WERI-Rb-1 (cell line): ENCODE data around the gene HOXA6.

Experiments used
- DNase-seq: peaks from one replicate; pipeline ENCODE4 v3.0.0-alpha.2; 2020
- H3K27ac ChIP-seq: fragments of 250-450 bp; sonication (Bioruptor Pico); 2 replicates; pipeline ENCODE4 v1.5.1; 2020; ENCODE audit warnings: mild to moderate bottlenecking, moderate library complexity
- H3K27me3 ChIP-seq: fragments of 250-450 bp; sonication (Bioruptor Pico); 2 replicates; pipeline ENCODE4 v1.5.1; 2021; ENCODE audit warnings: mild to moderate bottlenecking, low read depth, moderate library complexity; ENCODE audit not compliant: insufficient read depth, severe bottlenecking
- H3K36me3 ChIP-seq: fragments of 250-450 bp; sonication (Bioruptor Pico); 2 replicates; pipeline ENCODE4 v1.5.1; 2020; ENCODE audit warnings: mild to moderate bottlenecking, moderate library complexity
- H3K4me3 ChIP-seq: 2 replicates; pipeline ENCODE4 v1.5.1; 2011; ENCODE audit warnings: low read depth, mild to moderate bottlenecking, control low read depth, low read length
- H3K9me3 ChIP-seq: fragments of 250-450 bp; sonication (Bioruptor Pico); 2 replicates; pipeline ENCODE4 v1.5.1; 2021; ENCODE audit warnings: mild to moderate bottlenecking, moderate library complexity; ENCODE audit not compliant: severe bottlenecking
- TF ChIP-seq, protein P1 (sequence below): IDR thresholded peaks from 2 replicates; pipeline ENCODE4 v1.5.1; 2011; ENCODE audit warnings: low read depth, mild to moderate bottlenecking, control low read depth, inconsistent platforms, low read length

HOXA6 gene

GRCh38 chr7:27181795-27182275, 34.3 kb upstream of the HOXA6 start:
- DNase-seq = peak; percentile 1
- TF ChIP-seq, protein P1, sequence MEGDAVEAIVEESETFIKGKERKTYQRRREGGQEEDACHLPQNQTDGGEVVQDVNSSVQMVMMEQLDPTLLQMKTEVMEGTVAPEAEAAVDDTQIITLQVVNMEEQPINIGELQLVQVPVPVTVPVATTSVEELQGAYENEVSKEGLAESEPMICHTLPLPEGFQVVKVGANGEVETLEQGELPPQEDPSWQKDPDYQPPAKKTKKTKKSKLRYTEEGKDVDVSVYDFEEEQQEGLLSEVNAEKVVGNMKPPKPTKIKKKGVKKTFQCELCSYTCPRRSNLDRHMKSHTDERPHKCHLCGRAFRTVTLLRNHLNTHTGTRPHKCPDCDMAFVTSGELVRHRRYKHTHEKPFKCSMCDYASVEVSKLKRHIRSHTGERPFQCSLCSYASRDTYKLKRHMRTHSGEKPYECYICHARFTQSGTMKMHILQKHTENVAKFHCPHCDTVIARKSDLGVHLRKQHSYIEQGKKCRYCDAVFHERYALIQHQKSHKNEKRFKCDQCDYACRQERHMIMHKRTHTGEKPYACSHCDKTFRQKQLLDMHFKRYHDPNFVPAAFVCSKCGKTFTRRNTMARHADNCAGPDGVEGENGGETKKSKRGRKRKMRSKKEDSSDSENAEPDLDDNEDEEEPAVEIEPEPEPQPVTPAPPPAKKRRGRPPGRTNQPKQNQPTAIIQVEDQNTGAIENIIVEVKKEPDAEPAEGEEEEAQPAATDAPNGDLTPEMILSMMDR = no peak
- Histone ChIP-seq H3K9me3 (no peaks in the 10 kb centered on the region), H3K27ac (no peak overlapping the region), H3K36me3 (no peaks in the 10 kb centered on the region), H3K4me3 (no peak overlapping the region), H3K27me3 (peaks cover 76% of the 10 kb centered on the region)

DNA sequence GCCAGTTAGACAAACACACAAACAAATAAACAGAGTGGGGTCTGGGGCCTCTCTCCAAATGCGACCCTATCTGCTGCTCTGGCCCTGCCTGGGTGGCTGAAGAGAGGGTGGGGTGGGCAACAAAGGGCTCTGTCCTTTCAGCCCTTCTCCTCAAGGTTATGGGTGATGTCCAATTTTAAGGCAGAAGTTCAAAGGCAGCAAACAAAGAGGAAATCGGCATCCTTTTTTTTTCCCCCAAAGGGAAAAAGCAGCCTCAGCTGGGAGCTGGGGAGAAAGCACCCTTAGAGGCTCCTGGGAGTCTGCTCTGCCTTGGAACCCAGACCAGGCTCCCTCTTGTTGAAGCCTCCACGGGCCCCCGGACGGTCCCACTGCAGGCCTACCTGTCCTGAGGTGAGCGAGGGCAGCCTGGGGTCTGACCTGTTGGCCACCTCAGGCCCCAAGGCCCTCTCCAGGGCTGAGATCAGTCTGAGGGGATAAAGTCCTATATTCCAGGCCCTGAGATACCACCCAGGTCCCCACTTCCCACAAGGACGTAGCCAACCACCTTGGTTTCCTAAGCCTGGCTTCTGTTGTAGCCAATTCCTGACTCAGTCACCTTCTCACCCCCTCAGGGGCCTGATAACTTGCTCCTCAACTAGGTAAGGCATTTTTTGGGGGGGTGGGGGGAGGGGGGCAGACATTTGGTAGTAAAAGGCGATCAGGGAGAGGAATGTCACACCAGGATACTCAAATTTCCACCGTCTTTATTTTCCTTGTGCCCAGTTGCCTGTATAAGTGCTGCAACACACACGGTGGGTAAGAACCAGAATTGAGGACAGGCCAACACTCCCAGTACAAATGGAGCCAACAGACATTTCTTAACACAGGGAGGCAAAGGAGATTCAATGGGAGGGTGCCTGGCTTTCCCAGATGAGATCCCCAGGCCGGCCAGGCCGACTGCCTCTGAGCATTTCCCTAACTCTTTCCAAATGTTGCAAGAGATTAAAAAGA, 33.2 kb upstream of the HOXA6 start:
- Histone ChIP-seq H3K27me3 (peaks cover 70% of the 10 kb centered on the region), H3K4me3 (no peak overlapping the region)
- TF ChIP-seq, protein P1 = no peak

DNA sequence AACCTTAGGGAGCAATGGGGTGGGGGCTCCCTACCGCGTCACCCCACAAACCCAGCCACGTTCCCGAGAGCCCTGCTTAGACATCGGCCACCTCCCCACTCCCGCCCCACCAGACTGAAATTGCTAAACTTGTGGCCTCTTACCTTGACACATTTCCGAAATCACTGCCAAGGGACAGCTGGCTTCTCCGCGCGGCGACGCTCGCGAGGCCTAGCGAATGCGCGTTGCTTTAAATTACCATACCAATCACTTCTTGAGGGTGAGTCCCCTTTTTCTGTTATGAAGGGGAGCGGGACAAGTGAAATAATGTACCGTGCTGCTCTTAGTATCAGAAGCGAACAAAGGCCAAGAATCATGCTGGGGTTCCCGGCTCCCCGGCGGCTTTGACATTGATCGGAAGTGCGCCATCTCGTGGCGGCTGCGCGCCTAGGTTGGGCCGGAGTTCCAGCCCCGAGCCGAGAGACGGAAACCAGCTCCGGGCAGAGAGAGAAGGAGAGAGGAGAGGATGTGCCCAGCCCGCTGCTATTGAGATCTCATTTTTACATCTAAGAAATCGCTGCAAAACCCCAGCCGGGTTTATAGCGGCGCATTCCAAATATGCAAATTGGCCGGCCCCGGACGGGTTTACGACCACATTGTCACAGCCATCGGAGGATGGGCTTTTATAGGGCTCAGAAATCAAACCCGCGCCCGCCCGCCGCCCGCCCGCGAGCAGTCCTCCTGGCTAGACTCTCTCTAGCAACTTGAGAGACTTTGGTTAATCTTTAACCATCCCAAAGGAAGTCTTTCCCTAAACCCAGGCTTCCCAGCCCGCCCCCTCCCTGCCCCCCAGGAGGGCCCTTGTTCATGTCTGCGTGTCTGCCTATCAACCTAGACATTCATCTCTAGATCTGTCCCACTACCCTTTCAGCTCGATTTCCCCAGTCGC, 32.2 kb upstream of the HOXA6 start:
- H3K4me3 ChIP-seq = no peak overlapping the region
- DNase-seq = peak; percentile 62
- TF ChIP-seq, protein P1 = peak; percentile 73
- H3K27me3 ChIP-seq = peaks cover 70% of the 10 kb centered on the region
- H3K27ac ChIP-seq = no peak overlapping the region
- no peaks in the 10 kb centered on the region for H3K36me3 ChIP-seq
- H3K9me3 ChIP-seq = peaks cover 3% of the 10 kb centered on the region

More for the DNA sequence above, 33.2 kb upstream of the HOXA6 start:
- Histone ChIP-seq H3K9me3 (no peaks in the 10 kb centered on the region), H3K36me3 (no peaks in the 10 kb centered on the region), H3K27ac (no peak overlapping the region)
- peak; percentile 2 for DNase-seq

- Histone ChIP-seq H3K36me3 (no peaks in the 10 kb centered on the region), H3K27ac (no peak overlapping the region), H3K27me3 (peaks cover 70% of the 10 kb centered on the region), H3K4me3 (no peak overlapping the region), H3K9me3 (peaks cover 8% of the 10 kb centered on the region)
- TF ChIP-seq, protein P1 = no peak
- DNase-seq = peak; percentile 1
Measured at GRCh38 chr7:27179030-27179429, 31.5 kb upstream of the HOXA6 start.

GRCh38 chr7:27178366-27178765, 30.8 kb upstream of the HOXA6 start:
- Histone ChIP-seq H3K27ac (no peak overlapping the region), H3K36me3 (no peaks in the 10 kb centered on the region), H3K4me3 (no peak overlapping the region), H3K27me3 (peaks cover 70% of the 10 kb centered on the region), H3K9me3 (peaks cover 8% of the 10 kb centered on the region)
- TF ChIP-seq, protein P1 = no peak
- peak; percentile 2 for DNase-seq
